ENCODE results near the gene MCEMP1. TPM values are rescaled to one million over a fixed set of nuclear protein-coding genes. Genes with fewer than 3 reads are reported as not detected.
A peak's percentile ranks its signal among the peaks of the same experiment; 100 is the strongest.

The MCEMP1 gene
- total and polyA plus RNA-seq, 2 of the 13 experiments (the other 11 are each of a cell fraction or from before 2014, with no cell fraction given), result not detected

DNA sequence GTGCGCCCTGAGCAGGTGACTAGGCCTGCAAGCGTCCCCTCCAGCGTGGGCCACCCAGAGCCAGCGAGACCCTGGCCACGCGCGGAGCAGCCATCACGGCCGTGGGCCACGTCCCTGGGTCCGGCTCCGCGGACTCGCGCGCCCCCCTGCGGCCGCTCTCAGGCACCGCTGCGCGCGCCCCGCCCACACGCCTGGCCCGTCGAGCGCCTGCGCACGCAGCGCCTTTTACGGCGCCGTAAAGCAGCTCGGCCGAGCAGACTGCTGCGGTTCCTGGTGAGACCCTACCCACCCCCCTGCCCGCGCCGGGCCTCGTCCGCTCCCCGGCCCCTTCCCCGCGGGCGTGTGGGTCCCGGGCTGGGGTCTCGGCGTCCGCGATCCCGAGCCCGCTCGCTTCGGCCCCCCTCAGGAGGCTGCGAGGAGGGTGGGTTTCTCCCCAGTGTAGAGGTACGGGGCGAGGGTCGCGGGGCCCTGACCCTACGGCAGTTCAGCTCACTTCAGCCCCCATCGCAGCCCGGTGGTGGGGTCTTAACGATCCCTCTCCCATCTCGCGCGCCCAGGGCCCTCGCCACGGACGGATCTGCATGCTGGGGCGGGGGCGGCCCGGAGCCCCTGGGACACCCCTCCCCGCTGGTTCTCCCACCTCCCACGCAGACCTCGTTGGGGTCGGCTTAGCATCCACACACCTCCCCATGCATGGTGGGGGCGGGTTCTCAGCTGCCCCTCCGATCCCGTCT, 3.9 kb downstream of the MCEMP1 start, which contains the start of gene TRAPPC5 (continued):
- TF ChIP-seq NFRKB (IDR thresholded peaks at IDR 0.05) (no peak), NFE2L1 (CRISPR knock-in tag; IDR thresholded peaks at IDR 0.05; ENCODE audit: borderline replicate concordance) (no peak), THAP8 (CRISPR knock-in tag; IDR thresholded peaks at IDR 0.05; ENCODE audit: borderline replicate concordance) (0 out of 2 replicates have a peak, but pooled peaks have one; percentile 16), ZNF644 (CRISPR knock-in tag; IDR thresholded peaks at IDR 0.05; ENCODE audit: low read depth) (no peak), ZNF572 (CRISPR knock-in tag; IDR thresholded peaks at IDR 0.05) (no peak), ETV6 (CRISPR knock-in tag; conservative IDR thresholded peaks at IDR 0.05) (no peak), CHD4 (IDR thresholded peaks at IDR 0.05; ENCODE audit: borderline replicate concordance, low read length) (0 out of 2 replicates have a peak, but pooled peaks have one; percentile 27), ZBTB42 (CRISPR knock-in tag; IDR thresholded peaks at IDR 0.05) (no peak), ZNF343 (CRISPR knock-in tag; IDR thresholded peaks at IDR 0.05) (peak; percentile 75; the same call in 1 of the 2 replicates), HOXD1 (CRISPR knock-in tag; IDR thresholded peaks at IDR 0.05) (0 out of 2 replicates have a peak, but pooled peaks have one; percentile 57), CEBPZ (IDR thresholded peaks at IDR 0.05; ENCODE audit: low read length) (no peak), SRY (CRISPR knock-in tag; IDR thresholded peaks at IDR 0.05) (peak; percentile 28; the same call in 1 of the 2 replicates), ZNF160 (CRISPR knock-in tag; IDR thresholded peaks at IDR 0.05) (no peak; the same call in 1 of the 2 replicates), ZNF382 (CRISPR knock-in tag; IDR thresholded peaks at IDR 0.05; ENCODE audit: borderline replicate concordance) (no peak), KDM2A (CRISPR knock-in tag; IDR thresholded peaks at IDR 0.05; ENCODE audit: borderline replicate concordance, low read depth) (peak; percentile 59), ZNF609 (CRISPR knock-in tag; IDR thresholded peaks at IDR 0.05; ENCODE audit: borderline replicate concordance) (0 out of 2 replicates have a peak, but pooled peaks have one; percentile 9), NFE2L2 (IDR thresholded peaks at IDR 0.05; ENCODE audit: low read length) (no peak)
- TF ChIP-seq, protein P1, sequence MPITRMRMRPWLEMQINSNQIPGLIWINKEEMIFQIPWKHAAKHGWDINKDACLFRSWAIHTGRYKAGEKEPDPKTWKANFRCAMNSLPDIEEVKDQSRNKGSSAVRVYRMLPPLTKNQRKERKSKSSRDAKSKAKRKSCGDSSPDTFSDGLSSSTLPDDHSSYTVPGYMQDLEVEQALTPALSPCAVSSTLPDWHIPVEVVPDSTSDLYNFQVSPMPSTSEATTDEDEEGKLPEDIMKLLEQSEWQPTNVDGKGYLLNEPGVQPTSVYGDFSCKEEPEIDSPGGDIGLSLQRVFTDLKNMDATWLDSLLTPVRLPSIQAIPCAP (CRISPR knock-in tag; IDR thresholded peaks at IDR 0.05; ENCODE audit: low read depth), result no peak

Data from HepG2 (cell line).